B cell (primary cell): Measurements from ENCODE around the gene PDE4B.

Experiments
- CTCF ChIP-seq: fragments of 200-600 bp; IDR thresholded peaks from one replicate; pipeline ENCODE4 v1.8.0; 2022; ENCODE audit warnings: antibody characterized with exemption, mild to moderate bottlenecking
- EZH2 ChIP-seq: IDR thresholded peaks from 2 replicates; pipeline ENCODE4 v1.6.1; 2012; ENCODE audit warnings: borderline replicate concordance, low read depth, mild to moderate bottlenecking, moderate library complexity, low read length; ENCODE audit not compliant: insufficient read depth, poor library complexity, severe bottlenecking

DNA sequence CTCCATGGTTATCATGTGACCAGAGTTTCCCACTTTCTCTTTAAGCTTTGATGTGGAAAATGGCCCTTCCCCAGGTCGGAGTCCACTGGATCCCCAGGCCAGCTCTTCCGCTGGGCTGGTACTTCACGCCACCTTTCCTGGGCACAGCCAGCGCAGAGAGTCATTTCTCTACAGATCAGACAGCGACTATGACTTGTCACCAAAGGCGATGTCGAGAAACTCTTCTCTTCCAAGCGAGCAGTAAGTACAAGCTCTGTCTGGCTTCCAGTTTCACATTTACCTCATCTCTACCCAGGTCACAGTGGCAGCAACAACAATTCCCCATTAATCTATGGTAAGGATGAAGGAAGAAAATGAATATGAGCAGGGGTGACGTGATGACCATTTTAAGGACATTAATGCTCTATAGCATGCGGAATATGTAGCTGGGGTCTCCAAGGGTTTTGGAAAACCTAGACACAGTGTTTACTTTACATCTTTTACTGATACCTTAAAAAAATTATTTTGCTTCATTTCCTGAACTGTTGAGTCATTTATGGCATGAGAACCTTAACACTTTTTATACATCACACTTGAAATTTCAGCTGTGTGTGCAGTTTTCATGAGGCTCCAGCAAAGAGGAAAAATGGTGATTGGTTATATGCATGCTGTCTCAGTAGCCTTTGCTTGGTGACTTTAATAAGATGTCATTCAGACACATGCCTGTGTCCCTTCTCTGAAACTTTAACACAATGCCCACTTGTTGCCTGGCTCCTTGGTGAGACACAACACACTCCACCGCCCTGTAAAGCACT, 454.9 kb downstream of the PDE4B start:
- TF ChIP-seq CTCF (no peak), EZH2 (no peak)
